ENCODE measurements around the gene TMEM178B.

Gene TMEM178B

GRCh38 chr7:141312395-141312794 is 238.5 kb downstream of the TMEM178B start:
- Histone ChIP-seq H3K9me3 (no peaks in the 10 kb centered on the region), H3K4me3 (no peak overlapping the region), H3K4me1 (no peaks in the 10 kb centered on the region), H3K36me3 (no peaks in the 10 kb centered on the region), H3K27me3 (no peaks in the 10 kb centered on the region), H3K27ac (no peak overlapping the region)
- no peak for DNase-seq
- intact Hi-C loops (cut with DNase I; ENCODE audit: low total_unique reads), result no loop called here
- TF ChIP-seq, protein P1, sequence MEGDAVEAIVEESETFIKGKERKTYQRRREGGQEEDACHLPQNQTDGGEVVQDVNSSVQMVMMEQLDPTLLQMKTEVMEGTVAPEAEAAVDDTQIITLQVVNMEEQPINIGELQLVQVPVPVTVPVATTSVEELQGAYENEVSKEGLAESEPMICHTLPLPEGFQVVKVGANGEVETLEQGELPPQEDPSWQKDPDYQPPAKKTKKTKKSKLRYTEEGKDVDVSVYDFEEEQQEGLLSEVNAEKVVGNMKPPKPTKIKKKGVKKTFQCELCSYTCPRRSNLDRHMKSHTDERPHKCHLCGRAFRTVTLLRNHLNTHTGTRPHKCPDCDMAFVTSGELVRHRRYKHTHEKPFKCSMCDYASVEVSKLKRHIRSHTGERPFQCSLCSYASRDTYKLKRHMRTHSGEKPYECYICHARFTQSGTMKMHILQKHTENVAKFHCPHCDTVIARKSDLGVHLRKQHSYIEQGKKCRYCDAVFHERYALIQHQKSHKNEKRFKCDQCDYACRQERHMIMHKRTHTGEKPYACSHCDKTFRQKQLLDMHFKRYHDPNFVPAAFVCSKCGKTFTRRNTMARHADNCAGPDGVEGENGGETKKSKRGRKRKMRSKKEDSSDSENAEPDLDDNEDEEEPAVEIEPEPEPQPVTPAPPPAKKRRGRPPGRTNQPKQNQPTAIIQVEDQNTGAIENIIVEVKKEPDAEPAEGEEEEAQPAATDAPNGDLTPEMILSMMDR (IDR thresholded peaks at IDR 0.05), result no peak

DNA sequence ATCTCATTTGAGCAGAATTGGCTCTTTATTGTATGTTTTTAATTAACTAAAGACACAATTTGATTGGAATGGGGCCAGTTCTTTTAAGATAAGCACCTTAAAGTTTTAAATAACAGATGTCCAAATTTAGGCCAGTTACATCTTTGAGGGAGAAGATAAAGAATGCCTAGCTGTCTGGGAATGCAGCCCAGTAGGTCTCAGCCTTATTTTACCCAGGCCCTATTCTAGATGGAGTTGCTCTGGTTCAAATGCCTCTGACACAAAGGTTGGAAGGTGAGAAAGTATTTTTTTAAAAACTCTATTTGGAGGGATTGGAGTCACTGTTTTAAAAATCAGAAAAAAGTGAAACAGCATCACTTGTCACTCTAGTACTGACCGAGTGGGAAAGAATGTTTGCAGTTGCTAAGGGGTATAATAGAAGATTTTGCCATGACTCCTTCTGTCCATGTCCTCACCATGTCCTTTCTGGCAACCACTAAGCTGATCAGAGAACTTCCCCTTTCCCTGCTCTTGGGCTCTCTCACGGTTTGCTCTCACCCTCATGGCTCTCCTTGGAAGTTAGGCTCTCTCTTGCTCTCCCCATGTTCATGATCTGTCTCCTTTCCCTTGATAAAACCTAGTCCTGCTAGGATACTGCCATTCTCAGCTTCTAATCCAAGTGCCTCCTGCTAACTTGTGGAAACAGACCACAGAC is 239.1 kb downstream of the TMEM178B start:
- Histone ChIP-seq H3K36me3 (no peaks in the 10 kb centered on the region), H3K4me3 (no peak overlapping the region), H3K9me3 (no peaks in the 10 kb centered on the region), H3K27me3 (no peaks in the 10 kb centered on the region), H3K4me1 (no peaks in the 10 kb centered on the region), H3K27ac (no peak overlapping the region)
- intact Hi-C loops (cut with DNase I; ENCODE audit: low total_unique reads), result no loop called here
- TF ChIP-seq, protein P1 (IDR thresholded peaks at IDR 0.05), result no peak
- DNase-seq, result no peak

- H3K4me3 ChIP-seq, result no peak overlapping the region
- no peak overlapping the region for H3K27ac ChIP-seq
- TF ChIP-seq, protein P1 (IDR thresholded peaks at IDR 0.05), result no peak
- H3K27me3 ChIP-seq, result no peaks in the 10 kb centered on the region
- intact Hi-C loops (cut with DNase I; ENCODE audit: low total_unique reads), result no loop called here
- H3K4me1 ChIP-seq, result no peaks in the 10 kb centered on the region
- no peaks in the 10 kb centered on the region for H3K9me3 ChIP-seq
- no peaks in the 10 kb centered on the region for H3K36me3 ChIP-seq
- no peak for DNase-seq
These were observed 240.0 kb downstream of the TMEM178B start for GRCh38 chr7:141313896-141314295.

GRCh38 chr7:141317033-141317585 is 243.2 kb downstream of the TMEM178B start:
- intact Hi-C loops (cut with DNase I; ENCODE audit: low total_unique reads), result no loop called here
- H3K9me3 ChIP-seq, result no peaks in the 10 kb centered on the region
- TF ChIP-seq, protein P1 (IDR thresholded peaks at IDR 0.05), result no peak
- no peak for DNase-seq
- no peak overlapping the region for H3K4me3 ChIP-seq
- H3K4me1 ChIP-seq, result no peaks in the 10 kb centered on the region
- no peaks in the 10 kb centered on the region for H3K36me3 ChIP-seq
- H3K27me3 ChIP-seq, result no peaks in the 10 kb centered on the region
- no peak overlapping the region for H3K27ac ChIP-seq

DNA sequence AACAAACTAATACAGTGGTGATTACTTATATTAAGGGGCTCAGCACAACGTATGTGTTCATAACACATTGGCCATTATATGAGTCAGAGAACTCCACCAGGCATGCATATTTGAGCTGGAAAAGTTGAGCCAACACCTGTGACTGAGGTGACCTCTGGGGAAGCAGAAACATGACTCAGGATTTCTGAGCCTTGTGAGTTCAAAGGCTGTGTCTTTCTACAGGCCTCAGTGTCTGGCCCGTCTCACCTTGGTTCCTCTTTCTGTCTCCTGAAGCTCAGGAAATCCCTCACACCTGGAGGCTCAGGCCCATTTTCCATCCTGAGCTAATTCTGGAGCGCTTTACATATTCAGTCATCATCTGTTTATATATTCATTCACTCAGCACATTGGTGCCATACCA is 246.4 kb downstream of the TMEM178B start:
- no peak overlapping the region for H3K27ac ChIP-seq
- intact Hi-C loops (cut with DNase I; ENCODE audit: low total_unique reads), result no loop called here
- H3K27me3 ChIP-seq, result no peaks in the 10 kb centered on the region

More for the DNA sequence above, 246.4 kb downstream of the TMEM178B start:
- no peaks in the 10 kb centered on the region for H3K9me3 ChIP-seq
- DNase-seq, result no peak
- H3K4me3 ChIP-seq, result no peak overlapping the region
- TF ChIP-seq, protein P1 (IDR thresholded peaks at IDR 0.05), result no peak
- H3K36me3 ChIP-seq, result no peaks in the 10 kb centered on the region
- H3K4me1 ChIP-seq, result no peaks in the 10 kb centered on the region
